Esophagus (tissue), 2 donors: ENCODE results near the gene KCNMB4. TPM values are rescaled to one million over a fixed set of nuclear protein-coding genes. Genes with fewer than 3 reads are reported as not detected.

Experiments
- H3K27ac ChIP-seq, 2 donors: one replicate each; pipeline ENCODE4 v1.5.1; 2013; ENCODE audit warnings: low read depth in 2 of 2, mild to moderate bottlenecking in 2 of 2, inconsistent platforms in 1 of 2, low read length in 1 of 2, moderate library complexity in 1 of 2
- H3K27me3 ChIP-seq, 2 donors: one replicate each; pipeline ENCODE4 v1.6.1; 2013; ENCODE audit warnings: low read length in 2 of 2, control low read depth in 1 of 2, mild to moderate bottlenecking in 1 of 2; ENCODE audit not compliant: insufficient read depth in 2 of 2, control insufficient read depth in 1 of 2
- H3K36me3 ChIP-seq, 2 donors: one replicate each; pipeline ENCODE4 v1.6.1; 2013; ENCODE audit warnings: low read length in 1 of 2; ENCODE audit not compliant: control insufficient read depth in 2 of 2, insufficient read depth in 2 of 2
- H3K4me1 ChIP-seq, 2 donors: one replicate each; pipeline ENCODE4 v1.6.1; 2013; ENCODE audit warnings: low read length in 1 of 2; ENCODE audit not compliant: control insufficient read depth in 2 of 2, insufficient read depth in 2 of 2
- H3K4me3 ChIP-seq, 2 donors: one replicate each; pipeline ENCODE4 v1.5.1; 2013; ENCODE audit warnings: low read length in 2 of 2, mild to moderate bottlenecking in 2 of 2, low read depth in 1 of 2, moderate library complexity in 1 of 2
- H3K9me3 ChIP-seq, 2 donors: one replicate each; pipeline ENCODE4 v1.6.1; 2013; ENCODE audit warnings: mild to moderate bottlenecking in 2 of 2, low read depth in 1 of 2, low read length in 1 of 2, moderate library complexity in 1 of 2; ENCODE audit not compliant: control insufficient read depth in 2 of 2, insufficient read depth in 1 of 2
- WGBS, 2 donors: extraction: QIAGEN DNeasy Blood & Tissue Kit; methylation state at CpG; one replicate each; pipeline ENCODE4 v1.1.7; 2013; 5-methylcytosine and 5-hydroxymethylcytosine counted together
- polyA plus RNA-seq, 2 donors: library from polyadenylated mRNA; stranded (reverse); fragments of 200-250 nt; gene quantifications; one replicate each; pipeline ENCODE4 v1.2.3, GENCODE V29; 2013
- donor health status: healthy with polysubstance abuse.
- donor health status: Bipolar disorder and iron deficiency.

KCNMB4 gene
- polyA plus RNA-seq, 2 donors: 0.33 to 0.51 TPM

DNA sequence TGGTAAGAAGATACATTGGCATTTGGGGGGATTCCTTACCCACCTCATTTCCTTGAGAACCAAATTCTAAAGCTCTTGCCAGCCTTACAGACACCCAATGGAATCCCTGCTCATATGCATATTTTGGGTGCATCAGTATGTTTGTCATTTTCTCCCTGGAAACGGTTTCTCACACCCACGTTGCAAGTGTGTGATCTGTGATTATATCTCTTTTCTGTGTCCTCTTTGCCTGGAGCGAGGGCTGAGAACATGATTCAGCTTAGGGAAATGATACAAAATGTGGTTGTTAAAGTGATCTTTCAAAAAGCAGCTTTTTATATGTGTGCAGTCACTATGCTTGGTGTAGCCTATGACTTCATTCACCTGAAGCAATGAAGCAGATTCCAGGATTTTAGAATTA lies 52.0 kb downstream of the KCNMB4 start:
- Histone ChIP-seq H3K4me1 (no peaks in the 10 kb centered on the region), H3K4me3 (no peak overlapping the region), H3K27me3 (no peaks in the 10 kb centered on the region), H3K36me3 (no peaks in the 10 kb centered on the region), H3K9me3 (no peaks in the 10 kb centered on the region), H3K27ac (no peak overlapping the region)
- 75% methylated on average over 3 of the region's 3 CpGs for WGBS, 2 donors

DNA sequence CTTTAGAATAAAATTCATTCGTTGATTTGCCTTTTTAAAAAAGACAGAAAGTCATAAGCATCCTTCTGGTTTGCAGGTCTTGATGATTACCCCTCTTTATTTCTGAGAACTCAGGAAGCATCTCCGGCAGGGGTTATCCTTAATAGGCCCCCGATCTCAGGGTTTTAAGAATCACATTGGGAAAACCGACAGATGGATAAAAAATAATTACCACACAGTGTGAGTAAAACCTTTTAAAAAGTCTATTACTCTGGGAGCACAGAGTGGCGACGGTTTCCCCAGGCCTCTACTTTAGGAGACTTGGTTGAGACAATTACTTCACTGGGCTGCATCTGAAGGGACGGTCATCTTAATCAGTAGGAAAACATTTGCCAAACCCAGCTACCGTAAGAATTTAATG lies 56.5 kb downstream of the KCNMB4 start:
- Histone ChIP-seq H3K9me3 (no peaks in the 10 kb centered on the region), H3K4me3 (no peak overlapping the region), H3K27me3 (no peaks in the 10 kb centered on the region), H3K27ac (no peak overlapping the region), H3K36me3 (no peaks in the 10 kb centered on the region), H3K4me1 (no peaks in the 10 kb centered on the region)
- WGBS, 2 donors: 91 to 94% methylated on average over 8 of the region's 8 CpGs

DNA sequence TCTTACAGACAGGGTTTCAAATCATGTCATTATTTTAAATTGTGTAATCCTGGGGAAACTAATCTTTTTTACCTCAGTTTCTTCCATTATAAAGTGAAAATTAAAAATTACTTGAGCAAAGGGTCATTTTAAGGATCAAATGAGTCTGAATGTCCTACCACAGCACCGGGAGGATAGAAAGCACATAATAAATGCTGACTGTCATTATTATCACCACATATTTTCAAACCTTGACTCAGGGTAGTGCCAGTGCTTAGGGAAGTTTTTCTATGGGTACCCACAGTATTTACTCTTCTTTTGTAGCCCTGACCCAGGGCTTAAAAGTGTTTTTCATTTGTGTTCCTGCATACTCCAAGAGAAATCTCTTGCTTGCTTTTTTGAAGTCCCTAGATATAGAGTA lies 60.5 kb downstream of the KCNMB4 start:
- no peaks in the 10 kb centered on the region for H3K4me1 ChIP-seq
- H3K4me3 ChIP-seq: no peak overlapping the region
- H3K36me3 ChIP-seq: no peaks in the 10 kb centered on the region
- no peaks in the 10 kb centered on the region for H3K27me3 ChIP-seq
- H3K27ac ChIP-seq: no peak overlapping the region
- H3K9me3 ChIP-seq: no peaks in the 10 kb centered on the region
- 44 to 62% methylated on average over 1 of the region's 1 CpG for WGBS, 2 donors

DNA sequence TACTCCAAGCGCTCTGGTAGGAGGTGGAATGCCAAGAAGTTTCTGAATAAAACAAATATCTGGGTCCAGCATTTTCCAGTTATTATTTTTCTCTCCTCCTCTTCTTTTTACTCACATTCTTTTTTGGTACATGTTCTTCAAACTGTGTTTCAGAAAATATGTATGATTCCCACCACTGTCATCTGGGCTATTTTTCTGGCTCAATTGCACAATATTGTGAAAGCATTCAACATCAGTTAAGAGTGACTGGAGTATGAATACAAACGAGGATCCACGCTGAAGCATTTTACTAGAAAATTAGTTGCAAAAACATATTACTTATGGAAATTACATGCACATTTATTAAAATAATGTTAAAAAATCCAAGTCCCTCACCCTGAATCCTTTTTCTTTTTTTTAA lies 61.5 kb downstream of the KCNMB4 start:
- Histone ChIP-seq H3K27ac (no peak overlapping the region), H3K4me1 (no peaks in the 10 kb centered on the region)
- WGBS, 2 donors: 90 to 91% methylated on average over 3 of the region's 3 CpGs

DNA sequence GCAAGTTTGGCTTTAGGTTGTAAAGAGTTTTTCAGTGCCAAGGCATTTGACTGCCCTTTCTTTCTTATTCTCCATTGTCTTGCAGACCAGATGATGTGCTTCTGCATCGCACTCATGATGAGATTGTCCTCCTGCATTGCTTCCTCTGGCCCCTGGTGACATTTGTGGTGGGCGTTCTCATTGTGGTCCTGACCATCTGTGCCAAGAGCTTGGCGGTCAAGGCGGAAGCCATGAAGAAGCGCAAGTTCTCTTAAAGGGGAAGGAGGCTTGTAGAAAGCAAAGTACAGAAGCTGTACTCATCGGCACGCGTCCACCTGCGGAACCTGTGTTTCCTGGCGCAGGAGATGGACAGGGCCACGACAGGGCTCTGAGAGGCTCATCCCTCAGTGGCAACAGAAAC lies 64.3 kb downstream of the KCNMB4 start:
- no peaks in the 10 kb centered on the region for H3K4me1 ChIP-seq
- no peak overlapping the region for H3K27ac ChIP-seq
- H3K4me3 ChIP-seq: no peak overlapping the region
- H3K36me3 ChIP-seq: no peaks in the 10 kb centered on the region
- WGBS, 2 donors: 93% methylated on average over 11 of the region's 11 CpGs
- peaks cover 0 to 2% of the 10 kb centered on the region in 2 donors for H3K9me3 ChIP-seq
- no peaks in the 10 kb centered on the region for H3K27me3 ChIP-seq

More for the DNA sequence above, 61.5 kb downstream of the KCNMB4 start:
- no peak overlapping the region for H3K4me3 ChIP-seq
- H3K27me3 ChIP-seq: no peaks in the 10 kb centered on the region
- no peaks in the 10 kb centered on the region for H3K9me3 ChIP-seq
- no peaks in the 10 kb centered on the region for H3K36me3 ChIP-seq

DNA sequence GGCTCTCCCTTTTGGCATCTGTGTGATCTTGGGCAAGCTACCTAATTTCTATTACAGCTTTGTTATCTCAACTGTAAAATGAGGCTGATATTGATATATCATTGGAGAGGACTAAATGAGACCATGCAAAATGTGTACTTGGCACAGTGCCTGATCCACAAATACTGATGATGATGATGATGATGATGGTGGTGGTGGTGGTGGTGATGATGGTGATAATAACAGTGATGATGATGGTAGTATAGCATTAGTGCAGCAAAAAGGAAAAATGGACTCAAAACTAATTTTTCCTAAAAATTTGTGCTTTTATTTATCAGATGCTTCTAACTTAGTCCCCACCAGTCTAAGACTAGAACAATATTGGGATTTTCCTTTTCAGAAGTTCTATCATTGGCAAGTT lies 70.7 kb downstream of the KCNMB4 start:
- no peak overlapping the region for H3K4me3 ChIP-seq
- peaks cover 0 to 2% of the 10 kb centered on the region in 2 donors for H3K9me3 ChIP-seq
- H3K4me1 ChIP-seq: no peaks in the 10 kb centered on the region
- H3K27me3 ChIP-seq: no peaks in the 10 kb centered on the region
- no peak overlapping the region for H3K27ac ChIP-seq
- no peaks in the 10 kb centered on the region for H3K36me3 ChIP-seq

DNA sequence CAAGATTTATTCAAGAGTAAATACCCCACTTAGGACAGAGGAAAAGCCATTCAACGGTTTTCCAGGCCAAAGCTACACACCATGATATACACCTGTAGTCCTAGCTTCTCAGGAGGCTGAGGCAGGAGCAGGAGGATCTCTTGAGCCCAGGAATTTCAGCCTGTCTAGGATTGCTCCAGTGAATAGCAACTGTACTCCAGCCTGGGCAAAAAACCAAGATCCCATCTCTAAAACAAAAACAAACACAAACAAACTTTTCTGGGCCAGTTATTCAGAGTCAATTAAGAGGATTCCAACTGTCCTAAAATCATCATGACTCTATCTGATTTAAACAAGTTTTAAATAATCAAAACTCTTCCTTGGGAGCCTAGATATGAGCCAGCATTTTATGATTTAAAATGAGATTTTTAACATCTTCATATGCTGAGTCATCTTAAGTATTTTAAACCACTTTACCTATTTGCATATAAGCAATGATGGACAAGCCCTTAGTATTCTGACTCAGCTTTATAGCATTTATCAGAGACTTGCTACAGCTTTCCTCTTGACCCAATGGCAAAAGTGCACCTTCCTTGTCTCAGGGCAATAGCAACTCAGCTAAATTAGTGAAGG lies 77.1 kb downstream of the KCNMB4 start:
- Histone ChIP-seq H3K9me3 (no peaks in the 10 kb centered on the region), H3K27ac (no peak overlapping the region), H3K36me3 (no peaks in the 10 kb centered on the region), H3K4me3 (no peak overlapping the region), H3K4me1 (no peaks in the 10 kb centered on the region), H3K27me3 (no peaks in the 10 kb centered on the region)
- WGBS, 2 donors: 0% methylated on average over 1 of the region's 1 CpG

DNA sequence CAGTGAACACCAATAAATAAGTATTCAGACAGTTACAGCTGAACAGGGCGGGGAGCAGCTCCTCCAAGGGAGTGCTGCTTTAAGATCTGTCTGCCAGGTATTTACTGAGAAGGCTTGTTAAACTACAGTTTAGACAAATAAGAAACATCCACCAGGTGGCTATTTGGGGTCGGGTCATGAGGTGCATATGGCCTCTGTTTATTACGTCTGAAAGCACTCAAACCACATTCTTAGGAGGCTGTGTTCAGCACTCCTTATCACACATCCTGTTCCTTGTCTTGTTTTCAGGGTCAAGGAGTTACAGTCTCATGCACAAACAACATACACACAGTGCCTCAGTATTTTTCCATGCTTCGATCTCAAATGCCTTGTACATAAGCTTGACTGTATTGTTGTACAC lies 78.8 kb downstream of the KCNMB4 start:
- H3K36me3 ChIP-seq: no peaks in the 10 kb centered on the region
- H3K9me3 ChIP-seq: peaks cover 1 to 2% of the 10 kb centered on the region in 2 donors
- H3K27ac ChIP-seq: no peak overlapping the region
- no peaks in the 10 kb centered on the region for H3K27me3 ChIP-seq
- 61 to 67% methylated on average over 4 of the region's 4 CpGs for WGBS, 2 donors
- H3K4me1 ChIP-seq: no peaks in the 10 kb centered on the region
- H3K4me3 ChIP-seq: no peak overlapping the region

DNA sequence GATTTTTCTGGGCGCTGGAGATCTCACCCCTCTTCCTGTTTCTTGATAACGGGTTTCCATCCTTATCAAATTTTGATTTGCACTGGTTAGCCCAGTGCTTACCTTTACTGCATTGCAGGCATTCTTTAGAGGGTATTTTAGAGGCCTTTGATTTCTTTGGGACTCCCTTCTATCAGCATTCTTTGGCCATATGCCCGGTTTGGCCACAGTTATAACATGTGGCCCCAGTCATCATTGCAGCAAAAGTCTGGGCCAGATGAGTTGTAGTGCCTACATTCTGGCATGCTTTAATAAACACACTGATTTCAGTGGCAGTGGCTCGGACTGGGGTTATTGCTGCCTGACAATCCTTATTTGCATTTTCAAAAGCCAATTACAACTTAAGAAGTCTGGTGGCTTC lies 82.3 kb downstream of the KCNMB4 start:
- Histone ChIP-seq H3K9me3 (peaks cover 9 to 10% of the 10 kb centered on the region in 2 donors), H3K4me3 (no peak overlapping the region), H3K36me3 (no peaks in the 10 kb centered on the region), H3K27me3 (no peaks in the 10 kb centered on the region), H3K4me1 (no peaks in the 10 kb centered on the region), H3K27ac (no peak overlapping the region)
- 82 to 83% methylated on average over 4 of the region's 4 CpGs for WGBS, 2 donors

DNA sequence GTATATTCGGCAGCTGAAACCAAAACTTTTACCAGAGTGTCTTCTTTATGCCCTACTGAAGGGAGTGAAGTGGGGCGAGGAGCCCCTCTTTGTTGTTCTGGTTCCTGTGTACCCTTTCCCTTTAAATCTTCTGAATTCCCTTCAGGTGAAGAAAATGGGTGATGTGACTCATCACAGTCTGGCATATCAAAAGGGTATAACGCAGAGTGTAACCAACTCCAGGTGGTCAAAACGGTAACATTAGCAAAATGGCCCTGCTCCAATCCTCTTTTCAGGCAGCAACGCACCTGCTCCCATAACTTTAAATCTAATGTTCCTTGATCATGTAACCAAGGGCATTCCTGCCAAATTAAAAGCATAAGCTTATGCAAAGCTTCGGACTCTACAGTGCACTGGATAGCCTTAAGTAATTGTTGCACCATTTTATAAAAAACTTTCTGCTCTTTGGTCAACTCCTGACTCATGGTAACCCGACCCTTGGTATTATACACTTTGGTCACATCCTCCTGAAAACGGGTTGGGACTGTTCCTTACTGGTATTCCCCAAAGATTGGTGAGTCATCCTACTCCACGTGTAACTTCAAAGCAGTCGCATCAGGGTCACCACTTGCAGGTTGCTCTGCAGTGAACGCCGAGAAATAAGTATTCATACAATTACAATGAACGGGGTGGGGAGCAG lies 83.1 kb downstream of the KCNMB4 start:
- no peak overlapping the region for H3K27ac ChIP-seq
- H3K27me3 ChIP-seq: no peaks in the 10 kb centered on the region
- no peaks in the 10 kb centered on the region for H3K4me1 ChIP-seq
- no peaks in the 10 kb centered on the region for H3K36me3 ChIP-seq
- H3K9me3 ChIP-seq: peaks cover 9 to 10% of the 10 kb centered on the region in 2 donors
- 73 to 75% methylated on average over 13 of the region's 13 CpGs for WGBS, 2 donors
- H3K4me3 ChIP-seq: no peak overlapping the region
